ENCODE results near the gene NGEF.

The NGEF gene

GRCh38 chr2:232898592-232899543 is 114.2 kb downstream of the NGEF start:
- H3K27ac Mint-ChIP-seq, result no peak overlapping the region
- H3K4me1 Mint-ChIP-seq (ENCODE audit: low read depth), result peaks cover 5% of the 10 kb centered on the region
- intact Hi-C loops (cut with micrococcal nuclease), result no loop called here
- no peaks in the 10 kb centered on the region for H3K9me3 Mint-ChIP-seq
- H3K36me3 Mint-ChIP-seq (ENCODE audit: low read depth), result no peaks in the 10 kb centered on the region
- no peak overlapping the region for H3K4me3 Mint-ChIP-seq
- peaks cover 4% of the 10 kb centered on the region for H3K27me3 Mint-ChIP-seq

GRCh38 chr2:232897598-232898408 is 115.3 kb downstream of the NGEF start:
- Mint-ChIP-seq H3K27ac (no peak overlapping the region), H3K9me3 (no peaks in the 10 kb centered on the region), H3K4me3 (no peak overlapping the region), H3K36me3 (ENCODE audit: low read depth) (no peaks in the 10 kb centered on the region), H3K4me1 (ENCODE audit: low read depth) (peaks cover 5% of the 10 kb centered on the region), H3K27me3 (peaks cover 5% of the 10 kb centered on the region)
- intact Hi-C loops (cut with micrococcal nuclease), result loop anchor here (2.0 kb wide), 1 partner anchor 47 kb away; no protein-coding TSS in a partner anchor

GRCh38 chr2:232896720-232897597 is 116.1 kb downstream of the NGEF start:
- no peaks in the 10 kb centered on the region for H3K36me3 Mint-ChIP-seq (ENCODE audit: low read depth)
- H3K4me3 Mint-ChIP-seq, result no peak overlapping the region
- no peak overlapping the region for H3K27ac Mint-ChIP-seq
- intact Hi-C loops (cut with micrococcal nuclease), result loop anchor here (2.0 kb wide), 1 partner anchor 48 kb away; no protein-coding TSS in a partner anchor
- peaks cover 11% of the 10 kb centered on the region for H3K27me3 Mint-ChIP-seq
- no peaks in the 10 kb centered on the region for H3K9me3 Mint-ChIP-seq
- H3K4me1 Mint-ChIP-seq (ENCODE audit: low read depth), result peaks cover 5% of the 10 kb centered on the region

- H3K27me3 Mint-ChIP-seq, result peaks cover 18% of the 10 kb centered on the region
- no peaks in the 10 kb centered on the region for H3K9me3 Mint-ChIP-seq
- H3K4me3 Mint-ChIP-seq, result no peak overlapping the region
- no peak overlapping the region for H3K27ac Mint-ChIP-seq
- H3K36me3 Mint-ChIP-seq (ENCODE audit: low read depth), result no peaks in the 10 kb centered on the region
- peaks cover 1% of the 10 kb centered on the region for H3K4me1 Mint-ChIP-seq (ENCODE audit: low read depth)
- intact Hi-C loops (cut with micrococcal nuclease), result loop anchor here (2.0 kb wide), 1 partner anchor 49 kb away; no protein-coding TSS in a partner anchor
Observed at GRCh38 chr2:232896111-232896510, 116.9 kb downstream of the NGEF start.

- Mint-ChIP-seq H3K4me1 (ENCODE audit: low read depth) (no peaks in the 10 kb centered on the region), H3K27ac (no peak overlapping the region), H3K27me3 (peaks cover 28% of the 10 kb centered on the region), H3K9me3 (no peaks in the 10 kb centered on the region), H3K36me3 (ENCODE audit: low read depth) (no peaks in the 10 kb centered on the region), H3K4me3 (no peak overlapping the region)
- intact Hi-C loops (cut with micrococcal nuclease), result no loop called here
Observed at GRCh38 chr2:232894746-232895145, 118.3 kb downstream of the NGEF start.

GRCh38 chr2:232894251-232894650 is 118.8 kb downstream of the NGEF start:
- peaks cover 30% of the 10 kb centered on the region for H3K27me3 Mint-ChIP-seq
- H3K36me3 Mint-ChIP-seq (ENCODE audit: low read depth), result no peaks in the 10 kb centered on the region
- intact Hi-C loops (cut with micrococcal nuclease), result no loop called here
- no peaks in the 10 kb centered on the region for H3K9me3 Mint-ChIP-seq
- no peak overlapping the region for H3K27ac Mint-ChIP-seq
- no peak overlapping the region for H3K4me3 Mint-ChIP-seq
- H3K4me1 Mint-ChIP-seq (ENCODE audit: low read depth), result no peaks in the 10 kb centered on the region

- Mint-ChIP-seq H3K4me3 (no peak overlapping the region), H3K27me3 (peaks cover 34% of the 10 kb centered on the region), H3K36me3 (ENCODE audit: low read depth) (no peaks in the 10 kb centered on the region), H3K4me1 (ENCODE audit: low read depth) (no peaks in the 10 kb centered on the region), H3K27ac (no peak overlapping the region), H3K9me3 (no peaks in the 10 kb centered on the region)
- intact Hi-C loops (cut with micrococcal nuclease), result no loop called here
Observed at GRCh38 chr2:232893834-232894233, 119.2 kb downstream of the NGEF start.

- H3K36me3 Mint-ChIP-seq (ENCODE audit: low read depth), result no peaks in the 10 kb centered on the region
- no peak overlapping the region for H3K27ac Mint-ChIP-seq
- no peak overlapping the region for H3K4me3 Mint-ChIP-seq
- H3K27me3 Mint-ChIP-seq, result peaks cover 35% of the 10 kb centered on the region
- no peaks in the 10 kb centered on the region for H3K4me1 Mint-ChIP-seq (ENCODE audit: low read depth)
- intact Hi-C loops (cut with micrococcal nuclease), result no loop called here
- H3K9me3 Mint-ChIP-seq, result no peaks in the 10 kb centered on the region
Observed at GRCh38 chr2:232892843-232893242, 120.2 kb downstream of the NGEF start.

GRCh38 chr2:232892221-232892620 is 120.8 kb downstream of the NGEF start:
- Mint-ChIP-seq H3K27me3 (peaks cover 37% of the 10 kb centered on the region), H3K4me1 (ENCODE audit: low read depth) (no peaks in the 10 kb centered on the region), H3K36me3 (ENCODE audit: low read depth) (no peaks in the 10 kb centered on the region), H3K27ac (no peak overlapping the region), H3K9me3 (no peaks in the 10 kb centered on the region), H3K4me3 (no peak overlapping the region)
- intact Hi-C loops (cut with micrococcal nuclease), result no loop called here

GRCh38 chr2:232891621-232892071 is 121.4 kb downstream of the NGEF start:
- no peak overlapping the region for H3K4me3 Mint-ChIP-seq
- intact Hi-C loops (cut with micrococcal nuclease), result no loop called here
- H3K4me1 Mint-ChIP-seq (ENCODE audit: low read depth), result no peaks in the 10 kb centered on the region
- H3K27ac Mint-ChIP-seq, result no peak overlapping the region
- H3K9me3 Mint-ChIP-seq, result no peaks in the 10 kb centered on the region
- no peaks in the 10 kb centered on the region for H3K36me3 Mint-ChIP-seq (ENCODE audit: low read depth)
- peaks cover 38% of the 10 kb centered on the region for H3K27me3 Mint-ChIP-seq

- Mint-ChIP-seq H3K27me3 (peaks cover 38% of the 10 kb centered on the region), H3K36me3 (ENCODE audit: low read depth) (no peaks in the 10 kb centered on the region)
Observed at GRCh38 chr2:232890896-232891601, 122.0 kb downstream of the NGEF start.

GRCh38 chr2:232890536-232890895 is 122.5 kb downstream of the NGEF start:
- intact Hi-C loops (cut with micrococcal nuclease), result no loop called here
- Mint-ChIP-seq H3K4me3 (no peak overlapping the region), H3K27ac (no peak overlapping the region), H3K36me3 (ENCODE audit: low read depth) (no peaks in the 10 kb centered on the region), H3K9me3 (no peaks in the 10 kb centered on the region), H3K27me3 (peaks cover 38% of the 10 kb centered on the region), H3K4me1 (ENCODE audit: low read depth) (no peaks in the 10 kb centered on the region)

More at GRCh38 chr2:232890896-232891601, 122.0 kb downstream of the NGEF start:
- no peaks in the 10 kb centered on the region for H3K9me3 Mint-ChIP-seq
- H3K4me1 Mint-ChIP-seq (ENCODE audit: low read depth), result no peaks in the 10 kb centered on the region
- intact Hi-C loops (cut with micrococcal nuclease), result no loop called here
- no peak overlapping the region for H3K27ac Mint-ChIP-seq
- H3K4me3 Mint-ChIP-seq, result no peak overlapping the region

GRCh38 chr2:232889876-232890401 is 123.1 kb downstream of the NGEF start:
- Mint-ChIP-seq H3K27ac (no peak overlapping the region), H3K4me3 (no peak overlapping the region), H3K9me3 (no peaks in the 10 kb centered on the region), H3K27me3 (peaks cover 38% of the 10 kb centered on the region), H3K4me1 (ENCODE audit: low read depth) (no peaks in the 10 kb centered on the region), H3K36me3 (ENCODE audit: low read depth) (no peaks in the 10 kb centered on the region)
- intact Hi-C loops (cut with micrococcal nuclease), result no loop called here

Measured in dendritic cell treated with granulocyte-macrophage colony-stimulating factor and Interleukin-4, amounts not matched to agents 40 ng/mL and 50 ng/mL, for 4 days (primary cell).